ENCODE results near the gene FRYL.
"Not testable (repeated sequence)": the region's sequence is repeated elsewhere in the genome, so short reads cannot be mapped to it uniquely, and the experiment has no call there.

Gene FRYL

DNA sequence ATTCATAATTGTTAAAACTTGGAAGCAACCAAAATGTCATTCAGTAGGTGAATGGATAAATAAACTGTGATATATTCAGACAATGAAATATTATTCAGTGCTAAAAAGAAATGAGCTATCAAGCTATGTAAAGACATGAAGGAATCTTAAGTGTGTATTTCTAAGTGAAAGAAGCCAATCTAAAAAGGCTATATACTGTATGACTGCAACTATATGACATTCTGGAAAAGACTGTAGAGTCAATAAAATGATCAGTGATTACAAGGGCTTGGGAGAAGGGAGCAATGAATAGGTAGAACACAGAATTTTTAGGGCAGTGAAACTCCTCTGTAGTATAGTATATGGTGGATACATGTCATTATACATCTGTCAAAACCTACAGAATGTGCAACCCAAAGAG lies 139.9 kb downstream of the FRYL start:
- H3F3A ChIP-seq (ENCODE audit: low read depth), result no peaks in the 10 kb centered on the region
- H2AFZ ChIP-seq (ENCODE audit: low read length), result no peak overlapping the region
- no peaks in the 10 kb centered on the region for H3K9me3 ChIP-seq (ENCODE audit: insufficient read depth, low read depth, low read length)
- H3K4me1 ChIP-seq (ENCODE audit: insufficient read depth, low read length, poor library complexity, severe bottlenecking), result peaks cover 20% of the 10 kb centered on the region
- H3K9ac ChIP-seq (ENCODE audit: low read depth, low read length, poor library complexity, severe bottlenecking), result no peak overlapping the region
- H3K36me3 ChIP-seq (ENCODE audit: insufficient read depth, low read length), result no peaks in the 10 kb centered on the region; the same call in 1 of the 2 replicates
- H3K9me2 ChIP-seq (replicated peaks; ENCODE audit: low read depth, low read length), result no peaks in the 10 kb centered on the region
- TF ChIP-seq, protein P1, sequence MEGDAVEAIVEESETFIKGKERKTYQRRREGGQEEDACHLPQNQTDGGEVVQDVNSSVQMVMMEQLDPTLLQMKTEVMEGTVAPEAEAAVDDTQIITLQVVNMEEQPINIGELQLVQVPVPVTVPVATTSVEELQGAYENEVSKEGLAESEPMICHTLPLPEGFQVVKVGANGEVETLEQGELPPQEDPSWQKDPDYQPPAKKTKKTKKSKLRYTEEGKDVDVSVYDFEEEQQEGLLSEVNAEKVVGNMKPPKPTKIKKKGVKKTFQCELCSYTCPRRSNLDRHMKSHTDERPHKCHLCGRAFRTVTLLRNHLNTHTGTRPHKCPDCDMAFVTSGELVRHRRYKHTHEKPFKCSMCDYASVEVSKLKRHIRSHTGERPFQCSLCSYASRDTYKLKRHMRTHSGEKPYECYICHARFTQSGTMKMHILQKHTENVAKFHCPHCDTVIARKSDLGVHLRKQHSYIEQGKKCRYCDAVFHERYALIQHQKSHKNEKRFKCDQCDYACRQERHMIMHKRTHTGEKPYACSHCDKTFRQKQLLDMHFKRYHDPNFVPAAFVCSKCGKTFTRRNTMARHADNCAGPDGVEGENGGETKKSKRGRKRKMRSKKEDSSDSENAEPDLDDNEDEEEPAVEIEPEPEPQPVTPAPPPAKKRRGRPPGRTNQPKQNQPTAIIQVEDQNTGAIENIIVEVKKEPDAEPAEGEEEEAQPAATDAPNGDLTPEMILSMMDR (conservative IDR thresholded peaks at IDR 0.05; ENCODE audit: low read length), result no peak
- TF ChIP-seq EZH2phosphoT487 (IDR thresholded peaks at IDR 0.05; ENCODE audit: borderline replicate concordance), result no peak
- no peaks in the 10 kb centered on the region for H3K27me3 ChIP-seq (ENCODE audit: insufficient read depth, low read length, poor library complexity, severe bottlenecking)
- no peak overlapping the region for H3K4me3 ChIP-seq (ENCODE audit: low read length, poor library complexity, severe bottlenecking)
- peaks cover 47% of the 10 kb centered on the region for H4K20me1 ChIP-seq (ENCODE audit: insufficient read depth, low read length, poor library complexity, severe bottlenecking)
- peaks cover 79% of the 10 kb centered on the region for H3K79me2 ChIP-seq (ENCODE audit: insufficient read depth, low read length)
- no peak overlapping the region for H3K4me2 ChIP-seq (ENCODE audit: low read depth, low read length, poor library complexity, severe bottlenecking)

DNA sequence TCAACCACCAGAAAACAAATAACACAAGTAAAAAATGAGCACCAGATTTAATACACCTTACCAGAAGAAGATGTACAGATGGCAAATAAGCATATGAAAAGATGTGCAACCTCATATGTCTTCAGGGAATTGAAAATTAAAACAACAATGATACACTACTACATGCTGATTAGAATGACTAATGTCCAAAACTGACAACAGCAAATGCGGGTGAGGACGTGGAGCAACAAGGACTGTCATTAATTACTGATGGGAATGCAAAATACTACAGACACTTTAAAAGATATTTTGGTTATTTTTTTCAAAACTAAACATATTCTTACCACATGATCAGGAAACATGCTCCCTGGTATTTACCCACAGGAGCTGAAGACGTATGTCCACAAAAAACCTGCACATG lies 140.3 kb downstream of the FRYL start:
- H3K79me2 ChIP-seq (ENCODE audit: insufficient read depth, low read length), result peaks cover 81% of the 10 kb centered on the region
- no peaks in the 10 kb centered on the region for H3K27me3 ChIP-seq (ENCODE audit: insufficient read depth, low read length, poor library complexity, severe bottlenecking)
- peaks cover 24% of the 10 kb centered on the region for H3K4me1 ChIP-seq (ENCODE audit: insufficient read depth, low read length, poor library complexity, severe bottlenecking)
- H4K20me1 ChIP-seq (ENCODE audit: insufficient read depth, low read length, poor library complexity, severe bottlenecking), result peaks cover 47% of the 10 kb centered on the region
- no peaks in the 10 kb centered on the region for H3F3A ChIP-seq (ENCODE audit: low read depth)
- no peak overlapping the region for H3K4me2 ChIP-seq (ENCODE audit: low read depth, low read length, poor library complexity, severe bottlenecking)
- no peak overlapping the region for H2AFZ ChIP-seq (ENCODE audit: low read length)
- H3K9me3 ChIP-seq (ENCODE audit: insufficient read depth, low read depth, low read length), result no peaks in the 10 kb centered on the region
- TF ChIP-seq EZH2phosphoT487 (IDR thresholded peaks at IDR 0.05; ENCODE audit: borderline replicate concordance), result no peak
- TF ChIP-seq, protein P1 (conservative IDR thresholded peaks at IDR 0.05; ENCODE audit: low read length), result no peak
- H3K4me3 ChIP-seq (ENCODE audit: low read length, poor library complexity, severe bottlenecking), result no peak overlapping the region
- no peaks in the 10 kb centered on the region for H3K9me2 ChIP-seq (replicated peaks; ENCODE audit: low read depth, low read length)
- H3K36me3 ChIP-seq (ENCODE audit: insufficient read depth, low read length), result no peaks in the 10 kb centered on the region
- no peak overlapping the region for H3K9ac ChIP-seq (ENCODE audit: low read depth, low read length, poor library complexity, severe bottlenecking)

DNA sequence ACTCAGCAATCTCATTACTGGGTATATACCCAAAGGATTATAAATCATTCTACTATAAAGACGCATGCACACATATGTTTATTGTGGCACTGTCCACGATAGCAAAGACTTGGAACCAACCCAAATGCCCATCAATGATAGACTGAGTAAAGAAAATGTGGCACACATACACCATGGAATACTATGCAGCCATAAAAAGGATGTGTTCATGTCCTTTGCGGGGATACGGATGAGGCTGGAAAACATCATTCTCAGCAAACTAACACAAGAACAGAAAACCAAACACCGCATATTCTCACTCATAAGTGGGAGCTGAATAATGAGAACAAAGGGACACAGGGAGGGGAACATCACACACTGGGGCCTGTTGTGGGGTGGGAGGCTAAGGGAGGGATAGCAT lies 141.5 kb downstream of the FRYL start:
- not testable (repeated sequence) for H3K4me3 ChIP-seq (ENCODE audit: low read length, poor library complexity, severe bottlenecking); H3K9ac ChIP-seq (ENCODE audit: low read depth, low read length, poor library complexity, severe bottlenecking); H3K36me3 ChIP-seq (ENCODE audit: insufficient read depth, low read length); H2AFZ ChIP-seq (ENCODE audit: low read length); H3K9me3 ChIP-seq (ENCODE audit: insufficient read depth, low read depth, low read length); H3K27me3 ChIP-seq (ENCODE audit: insufficient read depth, low read length, poor library complexity, severe bottlenecking); H3F3A ChIP-seq (ENCODE audit: low read depth); H3K9me2 ChIP-seq (replicated peaks; ENCODE audit: low read depth, low read length); H3K4me2 ChIP-seq (ENCODE audit: low read depth, low read length, poor library complexity, severe bottlenecking)
- Histone ChIP-seq H4K20me1 (ENCODE audit: insufficient read depth, low read length, poor library complexity, severe bottlenecking) (peaks cover 58% of the 10 kb centered on the region), H3K79me2 (ENCODE audit: insufficient read depth, low read length) (peaks cover 81% of the 10 kb centered on the region), H3K4me1 (ENCODE audit: insufficient read depth, low read length, poor library complexity, severe bottlenecking) (peaks cover 25% of the 10 kb centered on the region)

DNA sequence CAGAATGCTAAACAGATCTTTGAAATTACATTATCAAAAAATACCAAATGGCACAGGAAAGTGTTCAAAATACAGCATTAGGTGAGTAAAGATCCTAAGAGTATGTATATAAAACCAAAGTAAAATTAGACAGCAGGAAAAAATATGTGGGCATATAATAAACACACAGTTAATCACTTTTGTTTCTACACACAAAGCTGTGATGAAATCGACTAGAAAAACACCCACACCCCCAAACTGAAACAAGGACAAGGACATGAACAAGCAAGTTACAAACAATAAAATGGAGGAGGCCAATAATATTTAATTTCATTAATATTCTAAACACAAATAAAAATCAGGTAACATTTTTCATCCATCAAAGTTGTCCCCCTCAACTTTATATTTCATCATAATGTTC lies 143.2 kb downstream of the FRYL start:
- Histone ChIP-seq H3K36me3 (ENCODE audit: insufficient read depth, low read length) (peaks cover 8% of the 10 kb centered on the region; the same call in 1 of the 2 replicates), H3K27me3 (ENCODE audit: insufficient read depth, low read length, poor library complexity, severe bottlenecking) (no peaks in the 10 kb centered on the region), H3K4me2 (ENCODE audit: low read depth, low read length, poor library complexity, severe bottlenecking) (no peak overlapping the region), H2AFZ (ENCODE audit: low read length) (no peak overlapping the region), H4K20me1 (ENCODE audit: insufficient read depth, low read length, poor library complexity, severe bottlenecking) (peaks cover 50% of the 10 kb centered on the region), H3K9me2 (replicated peaks; ENCODE audit: low read depth, low read length) (no peaks in the 10 kb centered on the region), H3K9me3 (ENCODE audit: insufficient read depth, low read depth, low read length) (no peaks in the 10 kb centered on the region), H3F3A (ENCODE audit: low read depth) (no peaks in the 10 kb centered on the region), H3K9ac (ENCODE audit: low read depth, low read length, poor library complexity, severe bottlenecking) (no peak overlapping the region), H3K4me3 (ENCODE audit: low read length, poor library complexity, severe bottlenecking) (no peak overlapping the region), H3K4me1 (ENCODE audit: insufficient read depth, low read length, poor library complexity, severe bottlenecking) (peaks cover 25% of the 10 kb centered on the region), H3K79me2 (ENCODE audit: insufficient read depth, low read length) (peaks cover 66% of the 10 kb centered on the region)
- no peak for TF ChIP-seq EZH2phosphoT487 (IDR thresholded peaks at IDR 0.05; ENCODE audit: borderline replicate concordance)
- TF ChIP-seq, protein P1 (conservative IDR thresholded peaks at IDR 0.05; ENCODE audit: low read length), result no peak

All from Loucy (cell line).